B cell (primary cell): Measurements from ENCODE around the gene ZBTB48. TPM values are rescaled to one million over a fixed set of nuclear protein-coding genes. Genes with fewer than 3 reads are reported as not detected.

Experiments
- ATAC-seq: fragments of 200-7000 bp; cut with Tn5 transposase; one replicate; pipeline ENCODE4 v1.10.0; 2021; ENCODE audit warnings: low read depth, mild to moderate bottlenecking, moderate number of reproducible peaks, moderate library complexity
- CTCF ChIA-PET: fragments of 350-600 bp; sonication (Branson Sonifier 250); formaldehyde crosslinking; loops from one replicate; lab custom pipeline; 2021; ENCODE audit warnings: antibody characterized with exemption, inconsistent platforms; lab: Charles Lee
- POLR2A ChIA-PET: fragments of 350-600 bp; sonication (Branson Sonifier 250); formaldehyde crosslinking; loops from one replicate; lab custom pipeline; 2021; ENCODE audit warnings: antibody characterized with exemption; lab: Charles Lee
- DNase-seq: peaks from one replicate; pipeline ENCODE4 v3.0.0; 2013
- H2AFZ ChIP-seq: 2 replicates; pipeline ENCODE4 v1.6.1; 2012; ENCODE audit warnings: mild to moderate bottlenecking, low read depth, low read length; ENCODE audit not compliant: insufficient read depth, poor library complexity, severe bottlenecking
- H3K27ac ChIP-seq, 2 donors: 1 replicate in 1 of 2; 2 replicates in 1 of 2; pipeline ENCODE4 v1.5.1; 2012 to 2013; ENCODE audit warnings: low read length in 2 of 2, mild to moderate bottlenecking in 2 of 2, moderate library complexity in 1 of 2
- H3K27me3 ChIP-seq, 4 experiments: fragments of 200-600 bp in 1 of 4; sonication (generic) in 1 of 4; replicated peaks in 1 of 4; 1 replicate in 2 of 4; 2 replicates in 2 of 4; pipeline versions ENCODE4 v1.6.1 to v1.7.0; 2013 to 2016; ENCODE audit warnings: low read length in 3 of 4, mild to moderate bottlenecking in 2 of 4, mixed read lengths in 1 of 4, moderate library complexity in 1 of 4; ENCODE audit not compliant: insufficient read depth in 4 of 4, control insufficient read depth in 3 of 4; ENCODE audit errors: control extremely low read depth in 1 of 4
- H3K36me3 ChIP-seq, 2 experiments: replicated peaks in 1 of 2; 1 replicate in 1 of 2; 2 replicates in 1 of 2; pipeline versions ENCODE4 v1.6.1 to v1.7.1; 2013; ENCODE audit warnings: low read length in 1 of 2; ENCODE audit not compliant: insufficient read depth in 2 of 2, control insufficient read depth in 1 of 2; ENCODE audit errors: control extremely low read depth in 1 of 2, extremely low read depth in 1 of 2
- H3K4me1 ChIP-seq, 2 donors: fragments of 200-600 bp in 1 of 2; sonication (generic) in 1 of 2; 1 replicate in 1 of 2; 2 replicates in 1 of 2; pipeline versions ENCODE4 v1.5.1 to v1.6.1; 2013 to 2017; ENCODE audit warnings: low read length in 2 of 2; ENCODE audit not compliant: control insufficient read depth in 2 of 2, insufficient read depth in 2 of 2
- H3K4me2 ChIP-seq: replicated peaks from 2 replicates; pipeline ENCODE3; 2012; ENCODE audit warnings: mild to moderate bottlenecking, low read depth, low read length; ENCODE audit not compliant: poor library complexity, severe bottlenecking
- H3K4me3 ChIP-seq, 5 experiments: fragments of 200-600 bp in 1 of 5; sonication (generic) in 1 of 5; 1 replicate in 3 of 5; 2 replicates in 2 of 5; pipeline versions ENCODE4 v1.5.1 to v1.7.0; 2011 to 2016; ENCODE audit warnings: low read length in 4 of 5, mild to moderate bottlenecking in 4 of 5, low read depth in 2 of 5, control low read depth in 1 of 5, moderate library complexity in 1 of 5; ENCODE audit not compliant: insufficient read depth in 1 of 5; ENCODE audit errors: control extremely low read depth in 1 of 5, extremely low read depth in 1 of 5
- H3K79me2 ChIP-seq: fragments of 200-600 bp; sonication (generic); one replicate; pipeline ENCODE4 v1.6.0; 2016; ENCODE audit warnings: low read length; ENCODE audit not compliant: control insufficient read depth, insufficient read depth
- H3K9ac ChIP-seq: fragments of 200-600 bp; sonication (generic); 2 replicates; pipeline ENCODE4 v1.6.1; 2017; ENCODE audit warnings: mild to moderate bottlenecking, low read length, moderate library complexity
- H3K9me3 ChIP-seq, 3 donors: one replicate each; pipeline versions ENCODE4 v1.6.1 to v1.7.1; 2013; ENCODE audit warnings: low read length in 2 of 3; ENCODE audit not compliant: control insufficient read depth in 2 of 3, insufficient read depth in 1 of 3; ENCODE audit errors: control extremely low read depth in 1 of 3
- H4K20me1 ChIP-seq: 2 replicates; pipeline ENCODE4 v1.6.0; 2012; ENCODE audit warnings: mild to moderate bottlenecking, low read length; ENCODE audit not compliant: insufficient read depth, control insufficient read depth, poor library complexity, severe bottlenecking
- H3K27ac Mint-ChIP-seq: one replicate; pipeline ENCODE4 v1.8.0; 2021; ENCODE audit warnings: mixed read lengths
- H3K27me3 Mint-ChIP-seq: one replicate; pipeline ENCODE4 v1.8.0; 2021; ENCODE audit warnings: mixed read lengths
- H3K4me1 Mint-ChIP-seq: one replicate; pipeline ENCODE4 v1.8.0; 2021; ENCODE audit warnings: mixed read lengths
- H3K4me3 Mint-ChIP-seq: one replicate; pipeline ENCODE4 v1.8.0; 2021; ENCODE audit warnings: mixed read lengths
- H3K9me3 Mint-ChIP-seq: one replicate; pipeline ENCODE4 v1.8.0; 2022; ENCODE audit warnings: mixed read lengths; ENCODE audit not compliant: insufficient read depth
- EZH2 ChIP-seq: IDR thresholded peaks from 2 replicates; pipeline ENCODE4 v1.6.1; 2012; ENCODE audit warnings: borderline replicate concordance, low read depth, mild to moderate bottlenecking, moderate library complexity, low read length; ENCODE audit not compliant: insufficient read depth, poor library complexity, severe bottlenecking
- WGBS: methylation state at CpG from one replicate; pipeline ENCODE4 v1.1.5; 2013; ENCODE audit warnings: missing lambda C conversion rate; ENCODE audit not compliant: insufficient coverage; 5-methylcytosine and 5-hydroxymethylcytosine counted together
- intact Hi-C: fragments of 100-400 bp; cut with micrococcal nuclease; formaldehyde crosslinking; loops from one replicate; pipeline ENCODE4 v1.10.0; 2022
- polyA plus RNA-seq: library from polyadenylated mRNA; depleted of rRNA; stranded (reverse); fragments of >200 nt; gene quantifications from 2 replicates; pipeline ENCODE4 v1.2.3, GENCODE V29; 2012
- total RNA-seq, 2 donors: library from RNA; stranded (reverse); fragments of 120-200 nt in 1 of 2; gene quantifications; 1 replicate in 1 of 2; 2 replicates in 1 of 2; pipeline versions ENCODE4 v1.2.3 to v1.2.4, GENCODE V29; 2013 to 2022
- TF ChIP-seq, protein P1 (sequence below): fragments of 200-600 bp; IDR thresholded peaks from one replicate; pipeline ENCODE4 v1.8.0; 2022; ENCODE audit warnings: antibody characterized with exemption, mild to moderate bottlenecking

ZBTB48 gene
- total and polyA plus RNA-seq, 2 donors (not counting 1 experiment from before 2014, with no cell fraction given): 65.6 to 100 TPM

DNA sequence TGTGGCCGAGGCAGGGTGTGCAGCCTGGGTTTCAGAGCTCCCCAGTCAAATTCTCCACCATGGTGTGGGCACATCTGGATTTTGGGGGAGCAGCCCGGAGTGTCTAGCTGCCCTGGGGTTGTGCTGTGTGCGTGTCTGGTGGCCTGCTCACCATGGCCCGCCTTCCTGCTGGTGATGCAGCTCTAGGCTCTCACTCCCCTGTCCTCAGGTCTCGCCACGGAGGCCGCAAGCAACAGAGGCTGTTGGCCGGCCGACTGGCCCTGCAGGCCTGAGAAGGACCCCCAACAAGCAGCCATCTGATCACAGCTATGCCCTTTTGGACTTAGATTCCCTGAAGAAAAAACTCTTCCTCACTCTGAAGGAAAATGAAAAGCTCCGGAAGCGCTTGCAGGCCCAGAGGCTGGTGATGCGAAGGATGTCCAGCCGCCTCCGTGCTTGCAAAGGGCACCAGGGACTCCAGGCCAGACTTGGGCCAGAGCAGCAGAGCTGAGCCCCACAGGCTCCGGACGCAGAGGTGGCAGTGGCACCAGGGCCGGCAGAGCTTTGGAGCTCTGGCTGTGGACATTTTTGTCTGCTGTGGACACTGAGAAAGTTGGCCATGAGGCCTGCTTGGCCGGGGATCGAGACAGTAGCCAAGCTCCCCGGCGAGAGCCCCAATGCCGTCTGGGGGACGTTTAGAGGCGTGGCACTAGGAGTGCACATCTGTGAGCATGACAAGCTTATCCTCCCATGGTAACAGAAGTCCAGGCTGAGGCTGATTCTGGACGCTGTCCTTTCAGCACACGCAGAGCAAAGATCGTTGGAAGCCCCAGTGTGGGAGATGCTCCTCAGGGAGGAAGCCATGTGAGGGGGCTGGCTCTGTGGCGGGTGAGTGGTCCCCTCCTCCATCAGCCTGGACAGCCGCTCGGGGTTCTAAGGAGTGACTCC, 53.1 kb downstream of the ZBTB48 start:
- Histone ChIP-seq H3K27me3 (no peaks in the 10 kb centered on the region), H2AFZ (no peak overlapping the region), H3K9me3 (no peaks in the 10 kb centered on the region), H3K9ac (no peak overlapping the region), H3K4me2 (no peak overlapping the region), H3K79me2 (peaks cover 19% of the 10 kb centered on the region), H3K4me1 (peaks cover 0 to 2% of the 10 kb centered on the region in 2 donors), H3K27ac (no peak overlapping the region), H3K36me3 (peaks cover 3 to 63% of the 10 kb centered on the region in 2 experiments), H4K20me1 (peaks cover 24% of the 10 kb centered on the region), H3K4me3 (no peak overlapping the region)
- TF ChIP-seq, protein P1, sequence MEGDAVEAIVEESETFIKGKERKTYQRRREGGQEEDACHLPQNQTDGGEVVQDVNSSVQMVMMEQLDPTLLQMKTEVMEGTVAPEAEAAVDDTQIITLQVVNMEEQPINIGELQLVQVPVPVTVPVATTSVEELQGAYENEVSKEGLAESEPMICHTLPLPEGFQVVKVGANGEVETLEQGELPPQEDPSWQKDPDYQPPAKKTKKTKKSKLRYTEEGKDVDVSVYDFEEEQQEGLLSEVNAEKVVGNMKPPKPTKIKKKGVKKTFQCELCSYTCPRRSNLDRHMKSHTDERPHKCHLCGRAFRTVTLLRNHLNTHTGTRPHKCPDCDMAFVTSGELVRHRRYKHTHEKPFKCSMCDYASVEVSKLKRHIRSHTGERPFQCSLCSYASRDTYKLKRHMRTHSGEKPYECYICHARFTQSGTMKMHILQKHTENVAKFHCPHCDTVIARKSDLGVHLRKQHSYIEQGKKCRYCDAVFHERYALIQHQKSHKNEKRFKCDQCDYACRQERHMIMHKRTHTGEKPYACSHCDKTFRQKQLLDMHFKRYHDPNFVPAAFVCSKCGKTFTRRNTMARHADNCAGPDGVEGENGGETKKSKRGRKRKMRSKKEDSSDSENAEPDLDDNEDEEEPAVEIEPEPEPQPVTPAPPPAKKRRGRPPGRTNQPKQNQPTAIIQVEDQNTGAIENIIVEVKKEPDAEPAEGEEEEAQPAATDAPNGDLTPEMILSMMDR: no peak
- TF ChIP-seq EZH2: no peak
- no peaks in the 10 kb centered on the region for H3K27me3 Mint-ChIP-seq
- CTCF ChIA-PET: interaction anchor here (0.6 to 2.2 kb wide), 5 partner anchors 13 to 144 kb away, joined by 3 to 7 read pairs (median 4); partner anchors contain the start of genes DNAJC11 and NOL9
- 95% methylated on average over 28 of the region's 30 CpGs for WGBS
- DNase-seq: no peak
- ATAC-seq: no peak
- no peak overlapping the region for H3K4me3 Mint-ChIP-seq
- no peak overlapping the region for H3K27ac Mint-ChIP-seq
- H3K4me1 Mint-ChIP-seq: peaks cover 3% of the 10 kb centered on the region
- no peaks in the 10 kb centered on the region for H3K9me3 Mint-ChIP-seq
- POLR2A ChIA-PET: no interaction called here
- intact Hi-C loops: no loop called here
